NCI-H82 (cell line): ENCODE results near the gene CERT1.

Source experiments
- DNase-seq: peaks from one replicate; lab custom pipeline; 2025; lab: John Stamatoyannopoulos, UW

Gene CERT1

DNA sequence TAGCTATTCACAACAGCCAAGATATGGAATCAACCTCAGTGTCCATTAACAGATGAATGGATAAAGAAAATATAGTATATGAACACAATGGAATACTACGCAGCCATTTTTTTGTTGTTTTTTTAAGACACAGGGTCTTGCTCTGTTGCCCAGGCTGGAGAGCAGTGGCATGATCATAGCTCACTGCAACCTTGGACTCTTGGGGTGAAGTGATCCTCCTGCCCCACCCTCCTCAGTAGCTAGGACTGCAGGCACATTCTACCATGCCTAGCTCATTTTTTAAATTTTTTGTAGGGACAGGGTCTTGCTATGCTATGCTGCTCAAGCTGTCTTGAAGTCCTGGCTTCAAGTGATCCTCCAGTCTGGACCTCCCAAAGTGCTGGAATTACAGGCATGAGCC, 38.5 kb downstream of the CERT1 start:
- no peak for DNase-seq

DNA sequence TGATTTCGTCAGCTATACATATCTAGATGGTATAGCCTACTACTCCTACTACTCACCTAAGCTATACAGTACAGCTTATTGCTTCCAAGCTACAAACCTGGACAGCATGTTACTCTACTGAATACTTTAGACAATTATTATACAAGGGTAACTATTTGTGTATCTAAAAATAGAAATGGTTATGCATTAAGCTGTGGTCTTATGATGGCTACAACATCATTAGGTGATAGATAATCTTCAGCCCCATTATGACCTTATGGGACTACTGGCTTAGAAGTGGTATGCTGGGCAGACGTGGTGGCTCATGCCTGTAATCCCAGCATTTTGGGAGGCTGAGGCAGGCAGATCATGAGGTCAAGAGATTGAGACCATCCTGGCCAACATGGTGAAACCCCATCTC, 40.2 kb downstream of the CERT1 start:
- DNase-seq = no peak

DNA sequence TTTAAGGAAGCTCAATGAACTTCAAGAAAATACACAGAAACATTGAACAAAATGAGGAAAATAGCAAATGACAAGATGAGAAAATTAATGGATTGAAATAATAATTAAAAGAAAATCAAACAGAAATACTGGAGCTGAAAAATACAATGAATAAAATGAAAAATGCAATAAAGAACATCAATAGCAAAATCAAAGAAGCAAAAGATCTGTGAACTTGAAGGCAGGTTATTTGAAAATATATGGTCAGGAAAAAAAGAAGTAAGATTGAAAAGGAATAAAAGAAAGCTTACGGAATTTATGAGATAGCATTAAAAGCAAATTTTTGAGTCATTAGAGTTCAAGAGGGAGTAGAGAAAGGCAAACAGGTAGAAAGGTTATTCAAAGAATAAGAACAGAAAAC, 42.4 kb downstream of the CERT1 start:
- DNase-seq = no peak

DNA sequence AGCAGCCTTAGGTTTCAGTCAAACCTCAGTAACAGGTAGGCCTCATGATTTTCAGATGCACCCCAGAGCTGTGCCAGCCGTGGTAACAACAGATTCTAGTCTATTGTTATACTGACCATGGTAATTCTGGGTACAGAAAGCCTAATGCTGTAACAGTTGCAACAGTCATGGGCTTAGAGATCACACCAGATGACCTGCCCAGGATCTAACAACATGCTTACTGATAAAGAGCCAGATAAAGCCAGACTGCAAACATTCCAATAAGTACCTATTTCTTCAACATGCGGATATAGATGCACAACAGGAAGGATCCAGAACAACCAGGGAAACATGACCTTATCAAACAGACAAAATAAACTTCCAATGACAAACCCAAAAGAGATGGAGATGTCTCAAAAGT, 42.8 kb downstream of the CERT1 start:
- DNase-seq = no peak

DNA sequence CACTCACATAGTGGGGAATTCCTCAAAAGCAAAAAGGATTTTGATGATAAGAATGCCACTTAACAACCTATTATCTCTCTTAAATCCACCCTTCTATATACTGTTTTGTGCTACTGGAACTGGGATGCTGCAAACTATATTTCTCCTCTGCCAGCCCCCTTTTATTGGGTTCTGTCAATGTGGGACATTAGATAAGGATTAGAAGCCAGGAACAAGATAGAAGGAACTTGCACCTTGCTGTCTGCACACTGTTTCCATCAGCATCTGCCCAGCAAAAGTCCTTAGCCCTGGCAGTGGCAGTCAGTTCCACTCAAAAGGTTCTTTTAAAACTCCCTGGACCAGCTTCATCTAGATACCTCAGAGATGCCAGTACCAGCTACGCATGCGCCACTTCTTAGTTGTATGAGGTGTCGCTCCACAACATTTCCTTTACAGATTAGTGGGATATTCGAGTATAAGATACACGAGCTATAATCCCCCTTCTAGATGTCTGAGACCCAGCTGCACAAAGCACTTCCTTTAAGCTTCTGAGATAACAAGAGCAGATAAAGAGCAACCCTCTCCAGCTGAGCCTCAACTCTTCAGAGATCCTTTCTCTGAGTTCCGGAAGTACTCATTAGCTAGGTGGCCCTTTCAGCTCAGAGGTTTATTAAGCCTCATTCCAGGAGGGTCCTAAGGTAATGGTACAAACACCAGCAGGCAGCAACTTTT, 45.3 kb downstream of the CERT1 start:
- peak; percentile 51 for DNase-seq

DNA sequence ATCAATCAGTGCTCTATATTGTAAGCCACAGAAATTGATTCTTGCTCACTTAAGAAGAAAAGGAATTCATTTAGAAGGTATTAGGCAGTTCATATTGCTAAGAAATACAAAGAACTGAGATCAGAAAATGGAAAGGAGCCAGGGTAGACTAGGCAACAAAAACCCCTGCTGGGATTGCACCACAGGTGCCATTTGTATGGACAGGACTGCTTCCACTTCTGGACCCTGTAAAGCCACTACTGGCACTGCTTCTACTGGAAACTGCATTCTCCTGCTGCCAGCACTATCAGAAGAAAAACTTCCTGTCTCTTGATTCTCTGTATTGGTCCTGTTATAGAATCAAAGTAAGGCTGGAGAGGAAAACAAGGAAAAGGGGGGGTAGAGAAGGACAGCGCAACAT, 45.9 kb downstream of the CERT1 start:
- DNase-seq = no peak

DNA sequence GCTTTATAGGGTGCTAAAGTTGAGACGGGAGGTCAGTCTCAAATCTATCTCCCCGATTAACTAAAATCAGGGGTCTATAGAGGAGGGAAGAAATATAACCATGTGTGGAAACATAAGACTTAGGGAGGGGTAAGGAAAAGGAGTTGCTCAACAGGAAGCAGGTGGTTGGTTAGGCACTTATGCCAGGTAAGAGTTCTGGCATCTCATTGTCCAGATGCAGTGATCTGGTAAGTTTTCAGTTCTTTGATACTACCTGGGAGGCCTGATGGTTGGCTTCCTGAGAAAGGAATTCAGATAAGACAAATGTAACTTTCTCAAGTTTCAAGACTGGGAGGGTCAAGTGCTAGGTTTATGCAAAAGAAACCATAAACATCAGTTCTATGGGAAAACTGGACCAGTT, 47.7 kb downstream of the CERT1 start:
- no peak for DNase-seq

DNA sequence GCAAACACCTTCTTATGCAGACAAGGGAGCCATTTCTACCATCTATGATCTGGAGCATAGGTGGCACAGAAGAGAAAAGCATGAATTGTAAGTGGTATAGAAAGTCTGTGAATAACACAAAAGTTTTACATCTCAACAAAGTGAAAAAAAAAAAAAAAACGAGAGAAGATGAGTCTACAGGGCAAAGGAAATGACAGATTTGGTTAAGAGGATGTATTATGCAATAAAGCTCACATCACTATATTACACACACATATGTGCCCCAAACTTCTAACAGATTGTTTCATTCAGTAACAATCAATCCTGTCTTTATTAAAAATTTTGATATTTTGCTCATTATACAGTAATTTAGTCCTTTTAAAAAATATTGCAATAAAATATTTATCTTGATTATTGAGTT, 49.8 kb downstream of the CERT1 start:
- DNase-seq = no peak

DNA sequence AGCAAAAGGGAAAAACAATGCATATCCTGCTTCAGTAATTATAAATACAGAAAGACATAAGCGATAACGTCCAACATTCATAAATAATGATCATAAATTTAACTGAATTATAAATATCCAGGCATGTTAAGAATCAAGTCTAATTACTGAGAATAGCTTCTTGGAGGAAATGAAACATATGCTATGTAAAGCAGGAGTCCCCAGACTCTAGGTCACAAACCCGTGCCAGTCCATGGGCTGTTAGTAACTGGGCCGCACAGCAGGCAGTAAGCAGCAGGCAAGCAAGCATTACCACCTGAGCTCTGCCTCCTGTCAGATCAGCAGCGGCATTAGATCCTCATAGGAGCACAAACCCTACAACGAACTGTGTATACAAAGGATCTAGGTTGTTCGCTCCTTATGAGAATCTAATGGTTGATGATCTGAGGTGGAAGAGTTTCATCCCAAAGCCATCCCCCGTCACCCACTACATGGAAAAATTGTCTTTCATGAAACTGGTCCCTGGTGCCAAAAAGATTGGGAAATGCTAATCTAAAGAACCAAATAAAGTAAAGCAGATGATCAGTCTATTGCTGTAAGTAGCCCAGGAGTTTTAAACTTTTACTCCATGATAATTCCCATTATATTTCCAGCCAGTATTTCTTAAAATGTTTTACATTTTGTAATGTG, 50.4 kb downstream of the CERT1 start:
- DNase-seq = no peak

DNA sequence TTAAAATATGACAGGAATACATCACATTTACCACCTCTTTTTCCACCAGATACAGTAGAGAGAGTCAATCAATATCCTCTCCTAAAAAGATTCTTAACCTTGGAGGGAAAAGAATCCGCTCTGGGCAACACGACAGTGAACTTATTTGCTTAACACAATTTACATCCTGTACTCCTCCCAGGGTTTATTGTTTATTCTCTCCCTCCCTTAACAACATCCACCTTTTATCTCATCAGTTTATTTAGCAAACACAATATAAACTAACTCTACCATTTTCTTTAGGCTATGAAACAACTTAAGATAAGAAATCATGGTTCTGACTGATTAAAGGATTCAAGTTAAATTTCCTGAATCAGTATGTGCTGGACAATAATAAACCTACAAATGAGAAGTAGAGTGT, 50.9 kb downstream of the CERT1 start:
- no peak for DNase-seq

DNA sequence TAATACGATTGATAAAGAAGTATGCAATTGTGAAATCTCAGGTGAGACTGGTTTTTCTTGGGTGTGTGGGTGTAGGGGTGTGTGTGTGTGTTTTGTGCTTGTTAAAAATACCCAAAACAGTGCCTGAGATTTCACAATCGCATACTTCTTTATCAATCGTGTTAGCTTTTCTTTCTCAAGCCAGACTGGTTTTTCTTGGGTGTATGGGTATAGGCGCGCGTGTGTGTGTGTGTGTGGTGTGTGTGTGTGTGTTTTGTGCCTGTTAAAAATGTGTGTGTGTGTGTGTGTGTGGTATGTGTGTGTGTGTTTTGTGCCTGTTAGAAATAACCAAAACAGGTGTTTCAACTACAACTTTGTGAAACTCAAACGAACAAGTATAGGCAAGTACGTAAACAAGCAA, 53.7 kb downstream of the CERT1 start:
- no peak for DNase-seq

DNA sequence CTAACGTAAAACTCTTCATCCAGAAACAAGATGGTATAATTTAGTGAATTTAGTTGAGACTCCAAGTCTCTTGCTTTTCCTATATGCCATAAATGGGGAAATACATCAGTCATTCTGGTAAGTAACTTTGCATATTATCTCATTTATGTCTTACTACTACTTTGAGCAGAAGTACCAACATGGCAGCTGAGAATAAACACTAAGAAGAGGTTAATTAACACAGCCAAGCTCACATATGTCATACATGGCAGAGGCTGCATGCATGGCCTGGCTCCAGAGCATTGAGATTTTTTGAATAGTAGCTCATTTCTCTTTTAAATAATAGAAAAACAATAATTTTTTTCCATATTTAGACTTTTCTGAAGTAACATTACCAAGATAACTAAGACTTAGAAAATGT, 54.3 kb downstream of the CERT1 start:
- no peak for DNase-seq

DNA sequence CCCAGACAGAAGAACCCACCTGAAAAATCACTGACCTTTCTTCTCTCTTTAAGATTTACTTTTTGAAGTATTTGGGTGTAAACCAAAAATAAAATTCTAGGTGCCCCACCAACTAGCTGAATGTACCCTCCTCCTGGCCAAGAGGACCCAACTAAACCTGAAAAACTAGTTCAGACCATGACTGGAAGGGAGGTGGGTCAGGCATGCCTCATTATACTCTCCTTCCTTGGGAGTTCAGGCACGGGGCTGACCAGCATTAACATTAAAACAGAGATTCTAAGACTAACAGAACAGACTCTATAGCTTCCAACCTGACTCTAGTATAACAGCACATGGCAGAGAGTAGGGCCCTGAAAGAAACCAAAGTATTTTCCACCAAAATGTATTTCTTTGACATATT, 61.4 kb downstream of the CERT1 start:
- DNase-seq = no peak

DNA sequence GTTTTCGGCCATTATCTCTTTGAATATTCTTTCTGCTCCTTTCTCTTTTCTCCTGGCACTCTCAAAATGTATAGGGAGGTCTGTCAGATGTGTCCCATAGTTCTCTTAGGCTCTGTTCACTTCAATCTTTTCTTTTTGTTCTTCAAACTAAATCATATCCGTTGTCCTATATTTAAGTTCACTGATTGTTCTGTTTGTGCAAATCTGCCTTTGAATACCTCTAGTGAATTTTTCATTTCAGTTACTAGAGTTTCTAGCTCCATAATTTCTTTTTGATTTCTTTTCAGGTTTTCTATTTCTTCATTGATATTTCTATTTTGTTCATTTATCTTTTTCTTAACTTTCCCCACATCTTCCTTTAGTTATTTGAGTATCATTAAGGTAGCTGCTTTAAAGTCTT, 65.4 kb downstream of the CERT1 start:
- DNase-seq = no peak

DNA sequence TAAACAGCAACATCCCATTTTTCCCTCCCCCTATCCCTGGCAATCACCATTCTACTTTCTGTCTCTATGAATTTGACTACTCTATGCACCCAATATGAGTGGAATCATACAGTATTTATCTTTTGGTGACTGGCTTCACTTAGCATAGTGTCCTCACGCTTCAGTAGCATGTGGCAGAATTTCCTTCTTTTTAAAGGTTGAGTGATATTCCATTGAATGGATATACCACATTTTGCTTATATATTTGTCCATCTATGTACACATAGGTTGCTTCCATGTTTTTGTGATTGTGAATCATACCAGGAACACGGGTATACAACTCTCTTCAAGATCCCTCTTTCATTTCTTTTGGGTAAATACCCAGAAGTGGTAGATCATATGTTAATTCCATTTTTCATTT, 69.9 kb downstream of the CERT1 start:
- DNase-seq = no peak

DNA sequence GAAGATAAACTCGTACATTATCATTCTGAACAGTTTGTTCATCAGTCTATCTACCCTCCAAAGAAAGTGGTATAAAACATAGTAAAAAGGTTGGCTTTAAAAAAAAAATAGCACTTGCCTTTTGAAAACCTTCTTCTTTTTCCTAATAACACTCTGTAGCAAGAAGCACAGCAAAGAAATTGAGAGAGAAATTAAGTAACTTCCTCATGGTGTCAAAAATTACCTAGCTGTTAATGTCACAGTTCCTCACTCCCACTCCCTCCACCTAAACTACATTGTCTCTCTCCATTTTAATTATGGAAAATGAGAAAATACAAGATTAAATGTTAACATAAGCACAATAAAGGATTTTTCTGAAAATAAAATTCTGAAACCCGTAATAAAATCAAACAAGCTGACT, 72.2 kb downstream of the CERT1 start:
- DNase-seq = no peak

DNA sequence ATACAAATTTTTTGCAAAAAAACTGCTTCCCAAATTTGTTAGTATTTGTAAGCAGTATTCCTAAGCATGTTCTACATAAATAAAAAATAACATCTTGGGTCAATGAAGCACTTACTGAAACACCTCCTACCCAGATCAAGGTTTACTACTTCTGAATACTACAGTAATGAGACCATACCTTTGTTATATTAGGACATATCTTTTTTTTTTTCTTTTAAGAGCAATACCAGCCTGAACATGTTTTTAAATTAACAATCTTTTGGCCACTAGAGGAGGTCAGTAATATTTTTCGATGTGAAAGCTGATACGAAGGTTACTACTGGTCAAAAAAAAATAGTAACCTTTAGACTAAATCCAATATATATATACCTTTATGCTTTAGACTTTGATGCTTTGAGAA, 72.7 kb downstream of the CERT1 start:
- no peak for DNase-seq

DNA sequence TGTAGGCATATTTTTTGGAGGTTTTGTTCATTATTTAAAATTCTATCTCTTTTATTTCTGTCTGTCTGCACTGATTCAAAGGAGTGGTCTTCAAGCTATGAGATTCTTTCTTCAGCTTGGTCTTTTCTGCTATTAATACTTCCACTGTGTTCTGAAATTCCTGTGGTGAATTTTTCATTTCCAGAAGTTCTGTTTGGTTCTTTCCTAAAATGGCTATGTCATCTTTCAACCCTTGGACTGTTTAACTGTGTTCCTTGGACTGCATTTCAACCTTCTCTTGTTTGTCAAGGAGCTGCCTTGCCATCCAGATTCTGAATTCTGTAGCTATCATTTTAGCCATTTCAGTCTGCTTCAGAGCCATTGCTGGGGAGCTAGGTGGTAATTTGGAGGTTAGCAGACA, 76.3 kb downstream of the CERT1 start:
- no peak for DNase-seq

DNA sequence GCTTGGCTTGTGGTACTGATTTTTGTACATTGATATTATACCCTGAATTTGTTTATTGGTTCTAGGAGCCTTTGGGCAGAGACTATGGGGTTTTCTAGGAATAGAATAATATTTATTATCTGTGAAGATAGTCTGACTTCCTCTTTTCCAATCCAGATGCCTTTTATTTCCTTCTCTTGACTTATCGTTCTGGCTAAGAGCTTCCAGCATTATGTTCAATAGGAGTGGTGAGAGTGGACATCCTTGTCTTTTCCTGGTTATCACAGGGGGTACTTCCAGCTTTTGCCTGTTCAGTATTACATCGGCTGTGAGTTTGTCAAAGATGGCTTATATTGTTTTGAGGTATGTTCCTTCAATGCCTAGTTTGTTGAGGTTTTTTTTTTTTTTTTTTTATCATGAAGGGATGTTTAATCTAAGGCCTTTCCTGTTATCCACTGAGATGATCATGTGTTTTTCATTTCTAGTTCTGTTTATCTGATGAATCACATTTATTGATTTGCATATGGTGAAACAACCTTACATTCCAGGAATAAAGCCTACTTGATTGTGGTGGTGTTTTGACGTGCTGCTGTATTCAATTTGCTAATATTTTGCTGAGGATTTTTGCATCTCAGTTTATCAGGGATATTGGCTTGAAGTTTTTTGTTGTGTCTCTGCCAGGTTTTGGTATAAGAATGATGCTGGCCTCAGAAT, 77.5 kb downstream of the CERT1 start:
- no peak for DNase-seq

DNA sequence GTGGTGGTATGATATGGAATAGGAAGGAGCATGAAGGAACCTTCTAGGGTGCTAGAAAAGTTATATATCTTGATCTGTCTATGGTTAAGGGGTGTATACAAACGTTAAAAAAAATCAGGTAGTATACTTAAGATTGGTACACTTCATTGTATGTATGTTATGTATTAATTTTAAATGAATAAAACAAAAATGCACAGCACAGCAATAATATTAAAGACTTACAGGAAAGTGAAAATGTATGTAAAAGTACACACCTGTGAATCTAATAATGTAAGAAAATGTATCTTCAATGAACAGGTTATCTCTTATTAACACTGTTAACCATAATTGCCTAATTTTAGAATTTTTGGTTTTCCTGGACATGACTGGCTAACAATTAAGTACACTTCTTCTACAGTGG, 97.2 kb downstream of the CERT1 start:
- DNase-seq = no peak

DNA sequence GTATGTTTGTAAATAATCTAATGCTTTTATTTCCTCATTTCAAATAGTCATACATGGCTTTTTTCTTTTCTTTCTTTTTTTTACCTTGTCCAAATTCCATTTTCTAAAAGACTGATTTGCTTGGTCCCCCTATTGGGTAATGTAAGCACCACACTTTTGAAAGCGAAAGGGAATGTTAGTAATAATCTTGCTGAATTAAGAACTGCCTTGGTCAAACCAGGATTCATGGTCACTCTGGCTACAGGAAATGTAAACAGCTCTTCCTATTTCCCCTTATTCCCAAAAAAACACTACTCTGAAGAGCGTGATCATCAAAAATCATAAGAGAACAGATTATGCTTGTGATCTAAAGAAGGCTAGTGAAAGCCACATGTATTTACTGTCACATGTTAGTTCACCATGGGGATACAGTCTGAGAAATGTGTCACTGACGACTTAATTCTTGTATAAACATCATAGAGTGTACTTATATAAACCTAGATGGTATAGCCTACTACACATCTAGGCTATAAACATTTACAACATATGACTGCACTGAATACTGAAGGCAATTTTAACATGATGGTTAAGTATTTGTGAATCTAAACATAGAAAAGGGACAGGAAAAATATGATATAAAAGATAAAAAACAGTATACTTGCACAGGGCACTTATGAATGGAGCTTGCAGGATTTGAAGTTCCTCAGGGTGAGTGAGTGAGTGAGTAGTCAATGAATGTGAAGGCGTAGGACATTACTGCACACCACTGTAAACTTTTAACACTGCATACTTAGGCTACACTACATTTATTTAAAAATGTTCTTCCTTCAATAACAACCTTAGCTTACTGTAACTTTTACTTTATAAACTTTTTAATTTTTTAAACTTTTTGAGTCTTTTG, 99.1 kb downstream of the CERT1 start:
- no peak for DNase-seq

DNA sequence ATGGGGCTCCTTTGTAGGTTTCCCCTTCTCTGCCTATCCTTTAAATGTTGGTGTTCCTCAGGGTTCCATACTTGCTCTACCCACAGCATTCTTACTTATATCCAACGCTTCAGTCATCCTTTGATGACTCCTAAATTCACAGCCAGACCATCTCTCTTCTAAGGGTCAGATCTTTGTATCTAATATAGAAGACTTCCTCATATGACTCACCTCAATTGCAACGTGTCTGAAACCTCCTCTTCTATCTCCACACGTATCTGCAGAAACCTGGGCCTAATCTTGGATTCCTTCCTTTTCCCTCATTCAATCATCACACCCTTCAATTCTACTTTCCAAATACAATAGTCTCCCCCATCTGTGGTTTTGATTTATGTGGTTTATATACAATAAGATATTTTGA, 106.1 kb downstream of the CERT1 start:
- DNase-seq = no peak

DNA sequence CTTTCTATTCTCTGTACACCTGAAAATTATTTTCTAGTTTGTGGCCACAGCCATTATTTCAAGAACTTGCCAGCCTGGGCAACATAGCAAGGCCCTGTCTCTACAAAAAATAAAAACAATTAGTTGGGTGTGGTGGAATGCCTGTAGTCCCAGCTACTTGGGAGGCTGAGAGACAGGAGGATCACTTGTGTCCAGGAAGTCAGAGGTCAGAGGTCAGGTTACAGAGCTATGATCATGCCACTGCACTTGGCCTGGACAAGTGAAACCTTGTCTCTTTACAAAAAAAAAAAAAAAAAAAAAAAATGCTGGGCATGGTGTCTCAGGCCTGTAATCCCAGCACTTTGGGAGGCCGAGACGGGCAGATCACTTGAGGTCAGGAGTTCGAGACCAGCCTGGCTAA, 116.2 kb downstream of the CERT1 start:
- no peak for DNase-seq
